Esophagus squamous epithelium (tissue), 5 donors: ENCODE data around the gene GABRB1. TPM values are rescaled to one million over a fixed set of nuclear protein-coding genes. Genes with fewer than 3 reads are reported as not detected.

Experiments used
- DNase-seq: peaks from one replicate; lab custom pipeline; 2025; lab: John Stamatoyannopoulos, UW
- H3K27ac ChIP-seq, 4 donors: fragments of 200-600 bp; sonication (generic); one replicate each; pipeline ENCODE4 v1.5.1; 2016 to 2019; ENCODE audit warnings: mild to moderate bottlenecking in 1 of 4
- H3K27me3 ChIP-seq, 4 donors: fragments of 200-600 bp; sonication (generic); 1 replicate in 3 of 4; 2 replicates in 1 of 4; pipeline versions ENCODE4 v1.5.1 to v1.6.0; 2017 to 2021; ENCODE audit warnings: antibody characterized with exemption in 1 of 4
- H3K36me3 ChIP-seq, 3 donors: fragments of 200-600 bp; sonication (generic); one replicate each; pipeline ENCODE4 v1.5.1; 2016 to 2019
- H3K4me1 ChIP-seq, 3 donors: fragments of 200-600 bp; sonication (generic); one replicate each; pipeline ENCODE4 v1.5.1; 2017 to 2019
- H3K4me3 ChIP-seq, 4 donors: fragments of 200-600 bp; sonication (generic); 1 replicate in 3 of 4; 2 replicates in 1 of 4; pipeline ENCODE4 v1.5.1; 2016 to 2019; ENCODE audit warnings: mild to moderate bottlenecking in 2 of 4, moderate library complexity in 1 of 4
- H3K9me3 ChIP-seq, 3 donors: fragments of 200-600 bp; sonication (generic); one replicate each; pipeline ENCODE4 v1.5.1; 2016 to 2019
- CTCF ChIP-seq, 6 experiments: fragments of 450-650 bp in 4 of 6; fragments of 200-600 bp in 2 of 6; sonication (generic) in 2 of 6; IDR thresholded peaks; one replicate each; pipeline ENCODE4 v1.5.1; 2016 to 2019; ENCODE audit warnings: antibody characterized with exemption in 6 of 6, mild to moderate bottlenecking in 4 of 6, moderate library complexity in 4 of 6
- POLR2A ChIP-seq, 4 donors: fragments of 450-650 bp; IDR thresholded peaks; one replicate each; pipeline ENCODE4 v1.6.1; 2017; ENCODE audit warnings: antibody characterized with exemption in 4 of 4, mild to moderate bottlenecking in 4 of 4, moderate library complexity in 3 of 4
- WGBS, 2 donors: methylation state at CpG; one replicate each; pipeline ENCODE4 v1.1.5; 2018; 5-methylcytosine and 5-hydroxymethylcytosine counted together
- intact Hi-C: fragments of 100-400 bp; cut with DNase I; formaldehyde crosslinking; loops from one replicate; pipeline ENCODE4 v1.15.0; 2022
- total RNA-seq, 4 donors: library from RNA; depleted of rRNA; stranded (reverse); fragments of >200 nt; gene quantifications; one replicate each; pipeline ENCODE4 v1.1.0, GENCODE V29; 2016
- donor health status: DM: yes; HTN: yes; CAD: no.

The GABRB1 gene
- total RNA-seq, 4 donors from 2014 or later = not detected

DNA sequence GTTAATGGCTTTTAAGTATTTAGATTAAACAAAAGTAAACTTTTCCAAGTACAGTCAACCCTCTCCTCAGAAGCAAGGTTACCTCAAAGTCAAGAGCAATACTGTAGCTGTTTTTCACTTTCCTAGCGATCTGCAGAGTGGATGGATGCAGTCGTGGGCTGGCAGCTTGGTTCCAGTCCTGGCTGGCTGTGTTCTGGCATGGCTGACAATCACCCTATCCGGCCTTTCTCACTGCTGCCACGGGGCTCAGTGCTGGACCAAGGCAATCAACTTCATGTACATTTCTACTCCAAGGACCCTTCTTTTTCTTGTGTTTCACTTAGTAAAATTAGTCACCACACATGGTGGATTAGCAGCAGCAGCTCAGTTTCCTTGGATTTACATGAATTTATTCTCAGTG, 208.3 kb downstream of the GABRB1 start:
- TF ChIP-seq POLR2A (IDR thresholded peaks at IDR 0.05) (no peak), CTCF (IDR thresholded peaks at IDR 0.05) (no peak)
- 48 to 49% methylated on average over 4 of the region's 4 CpGs for WGBS, 2 donors
- Histone ChIP-seq H3K36me3 (no peaks in the 10 kb centered on the region), H3K4me1 (no peaks in the 10 kb centered on the region), H3K4me3 (no peak overlapping the region), H3K27ac (no peak overlapping the region), H3K27me3 (no peaks in the 10 kb centered on the region), H3K9me3 (no peaks in the 10 kb centered on the region)
- DNase-seq = no peak
- intact Hi-C loops = no loop called here

- DNase-seq = no peak
- no peak overlapping the region for H3K27ac ChIP-seq
- H3K4me3 ChIP-seq = no peak overlapping the region
- no peaks in the 10 kb centered on the region for H3K36me3 ChIP-seq
- TF ChIP-seq POLR2A (IDR thresholded peaks at IDR 0.05) = no peak
- no peaks in the 10 kb centered on the region for H3K9me3 ChIP-seq
- WGBS, 2 donors = 54 to 67% methylated on average over 5 to 6 of the region's 9 CpGs
- H3K27me3 ChIP-seq = no peaks in the 10 kb centered on the region
- intact Hi-C loops = no loop called here
- no peaks in the 10 kb centered on the region for H3K4me1 ChIP-seq
These were observed 220.2 kb downstream of the GABRB1 start for GRCh38 chr4:47251348-47252135.

DNA sequence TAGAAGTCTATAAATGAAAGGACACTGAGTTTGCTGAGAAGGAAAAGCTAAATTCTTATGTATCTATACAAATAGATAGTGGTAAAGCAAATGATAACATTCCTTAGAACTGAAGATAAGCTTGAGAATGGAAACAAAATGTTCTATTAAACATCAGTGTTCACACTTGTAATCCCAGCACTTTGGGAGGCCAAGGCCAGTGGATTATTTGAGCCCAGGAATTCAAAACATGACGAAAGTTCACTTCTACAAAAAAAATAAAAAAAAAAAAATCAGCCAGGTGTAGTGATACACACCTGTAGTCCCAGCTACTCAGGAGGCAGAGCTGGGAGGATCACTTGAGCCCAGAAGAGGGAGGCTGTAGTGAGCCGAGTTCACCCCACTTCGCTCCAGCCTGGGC, 232.4 kb downstream of the GABRB1 start:
- DNase-seq = no peak
- intact Hi-C loops = no loop called here
- H3K27ac ChIP-seq = no peak overlapping the region
- H3K36me3 ChIP-seq = no peaks in the 10 kb centered on the region
- no peaks in the 10 kb centered on the region for H3K4me1 ChIP-seq
- TF ChIP-seq POLR2A (IDR thresholded peaks at IDR 0.05) (no peak), CTCF (IDR thresholded peaks at IDR 0.05) (no peak)
- no peak overlapping the region for H3K4me3 ChIP-seq
- H3K27me3 ChIP-seq = no peaks in the 10 kb centered on the region
- no peaks in the 10 kb centered on the region for H3K9me3 ChIP-seq
- WGBS, 2 donors = 72 to 73% methylated on average over 3 of the region's 3 CpGs

DNA sequence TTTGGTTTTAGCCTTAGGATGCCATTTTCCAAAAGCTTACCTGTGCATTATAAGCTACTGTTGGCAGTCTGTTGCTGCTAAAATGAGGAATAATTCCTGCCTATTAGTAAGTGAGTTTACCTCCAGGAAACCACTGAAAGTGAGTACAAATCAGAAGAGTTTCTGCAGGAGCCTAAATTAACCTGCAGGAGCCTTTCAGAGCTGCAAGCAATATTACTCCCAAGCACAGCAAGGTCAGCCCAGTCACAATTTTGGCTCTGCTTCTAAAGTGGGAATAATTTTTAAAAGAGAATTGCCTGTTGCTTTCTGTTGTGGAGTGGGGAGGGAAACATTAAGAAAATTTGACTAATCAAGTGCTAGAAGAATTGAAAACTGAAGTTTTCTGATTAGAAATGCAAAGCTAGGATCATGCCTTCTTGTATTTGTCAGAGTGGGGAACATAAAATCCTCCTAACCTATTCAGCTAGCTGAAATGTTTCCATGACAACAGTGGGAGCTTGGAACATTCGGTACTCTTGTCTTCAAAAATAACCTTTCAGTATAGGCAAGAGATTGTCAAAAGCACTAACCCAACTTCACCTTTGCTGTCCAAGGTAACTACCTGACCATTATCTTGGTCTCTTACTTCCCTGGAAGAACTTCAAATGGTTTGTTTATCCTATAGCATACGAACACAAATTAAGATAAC, 239.0 kb downstream of the GABRB1 start:
- no peaks in the 10 kb centered on the region for H3K9me3 ChIP-seq
- H3K27me3 ChIP-seq = no peaks in the 10 kb centered on the region
- H3K4me1 ChIP-seq = no peaks in the 10 kb centered on the region
- TF ChIP-seq CTCF (IDR thresholded peaks at IDR 0.05) = no peak
- no peak for TF ChIP-seq POLR2A (IDR thresholded peaks at IDR 0.05)
- H3K4me3 ChIP-seq = no peak overlapping the region
- H3K27ac ChIP-seq = no peak overlapping the region
- intact Hi-C loops = no loop called here
- WGBS, 2 donors = 21 to 23% methylated on average over 2 of the region's 2 CpGs
- H3K36me3 ChIP-seq = no peaks in the 10 kb centered on the region
- DNase-seq = no peak

- Histone ChIP-seq H3K4me3 (no peak overlapping the region), H3K9me3 (no peaks in the 10 kb centered on the region), H3K36me3 (no peaks in the 10 kb centered on the region), H3K27ac (no peak overlapping the region), H3K27me3 (no peaks in the 10 kb centered on the region), H3K4me1 (no peaks in the 10 kb centered on the region)
- intact Hi-C loops = no loop called here
- no peak for DNase-seq
- TF ChIP-seq POLR2A (IDR thresholded peaks at IDR 0.05) = no peak
- no peak for TF ChIP-seq CTCF (IDR thresholded peaks at IDR 0.05)
- WGBS, 2 donors = 83% methylated on average over 1 of the region's 1 CpG
These were observed 239.9 kb downstream of the GABRB1 start for GRCh38 chr4:47271291-47271690.
